A673 (cell line): ENCODE results near the gene LHPP. TPM values are rescaled to one million over a fixed set of nuclear protein-coding genes. Genes with fewer than 3 reads are reported as not detected.

Experiments used
- BruUV-seq: library from RNA; stranded (reverse); fragments of 400-500 nt; replicated peaks from 2 replicates; lab custom pipeline; 2021; lab: Mats Ljungman, UMichigan
- CTCF ChIA-PET: fragments of 300-600 bp; sonication (Branson Sonifier 250); formaldehyde crosslinking; loops from one replicate; lab custom pipeline; 2022; ENCODE audit warnings: antibody characterized with exemption; lab: Charles Lee
- POLR2A ChIA-PET: fragments of 300-600 bp; sonication (Branson Sonifier 250); formaldehyde crosslinking; loops from one replicate; lab custom pipeline; 2022; ENCODE audit warnings: antibody characterized with exemption; ENCODE audit not compliant: low non-redundant PET; lab: Charles Lee
- DNase-seq: peaks from one replicate; pipeline ENCODE4 v3.0.0-alpha.2; 2015; ENCODE audit warnings: low spot score
- H3K27ac ChIP-seq: fragments of 200-600 bp; sonication (generic); 2 replicates; pipeline ENCODE4 v1.5.1; 2016; ENCODE audit warnings: mixed run types, low read depth, mild to moderate bottlenecking, mixed read lengths, antibody characterized with exemption, low read length; ENCODE audit not compliant: poor library complexity, severe bottlenecking
- H3K27me3 ChIP-seq: fragments of 200-600 bp; sonication (generic); replicated peaks from 2 replicates; pipeline ENCODE4 v1.6.1; 2017; ENCODE audit warnings: mixed run types, low read depth, mild to moderate bottlenecking, mixed read lengths, antibody characterized with exemption, low read length; ENCODE audit not compliant: insufficient read depth, poor library complexity
- H3K36me3 ChIP-seq: fragments of 200-600 bp; sonication (generic); 2 replicates; pipeline ENCODE4 v1.6.1; 2016; ENCODE audit warnings: mixed run types, mild to moderate bottlenecking, mixed read lengths, antibody characterized with exemption, low read length; ENCODE audit not compliant: insufficient read depth, poor library complexity, severe bottlenecking
- H3K4me1 ChIP-seq: fragments of 200-600 bp; sonication (generic); 2 replicates; pipeline ENCODE4 v1.6.1; 2017; ENCODE audit warnings: mixed run types, mild to moderate bottlenecking, mixed read lengths, antibody characterized with exemption, low read length; ENCODE audit not compliant: insufficient read depth, poor library complexity, severe bottlenecking
- H3K4me3 ChIP-seq: fragments of 200-600 bp; sonication (generic); 2 replicates; pipeline ENCODE4 v1.5.1; 2016; ENCODE audit warnings: low read depth, mixed run types, mild to moderate bottlenecking, mixed read lengths, low read length; ENCODE audit not compliant: poor library complexity, severe bottlenecking
- H3K9me3 ChIP-seq: fragments of 200-600 bp; sonication (generic); 2 replicates; pipeline ENCODE4 v1.6.1; 2016; ENCODE audit warnings: mixed run types, low read depth, mild to moderate bottlenecking, mixed read lengths, antibody characterized with exemption, low read length; ENCODE audit not compliant: poor library complexity, severe bottlenecking
- EZH2 ChIP-seq: fragments of 200-600 bp; sonication (generic); IDR thresholded peaks from 2 replicates; pipeline ENCODE4 v1.6.1; 2017; ENCODE audit warnings: borderline replicate concordance, low read depth, mild to moderate bottlenecking, mixed read lengths, antibody characterized with exemption, low read length; ENCODE audit not compliant: poor library complexity, severe bottlenecking
- intact Hi-C: fragments of 100-400 bp; cut with micrococcal nuclease; formaldehyde crosslinking; loops from one replicate; pipeline ENCODE4 v1.10.0; 2022; ENCODE audit not compliant: unreplicated experiment
- total RNA-seq: library from RNA; stranded (reverse); gene quantifications from 2 replicates; pipeline ENCODE4 v1.2.3, GENCODE V29; 2021
- TF ChIP-seq, protein P1 (sequence below): fragments of 300-800, 200-600 bp; sonication (generic); conservative IDR thresholded peaks from 2 replicates; pipeline ENCODE4 v1.5.1; 2017; ENCODE audit warnings: low read depth, mild to moderate bottlenecking, antibody characterized with exemption, low read length, moderate library complexity, mixed read lengths

The LHPP gene
- total RNA-seq, 1 experiment from 2014 or later = 2.3 TPM

DNA sequence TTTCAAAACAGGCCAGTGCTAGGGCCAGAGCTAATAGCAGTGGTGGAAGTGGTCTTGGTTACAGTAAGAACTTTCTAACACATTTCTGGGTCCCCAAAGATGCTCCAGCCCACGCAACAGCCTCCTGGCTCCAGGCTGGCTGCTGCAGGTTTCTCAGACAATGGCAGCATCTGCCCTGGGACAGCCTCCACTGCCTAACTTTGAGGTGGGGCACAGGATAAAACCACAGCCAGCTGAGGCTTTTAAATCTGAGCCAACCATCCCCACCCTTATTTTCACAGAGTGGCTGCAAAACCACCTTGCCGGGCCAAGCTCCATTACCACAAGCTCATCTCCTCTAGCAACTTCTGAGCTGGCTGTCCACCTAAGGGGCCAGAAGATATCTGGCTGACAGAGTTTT is 197.8 kb downstream of the LHPP start:
- ChIA-PET CTCF (no interaction called here), POLR2A (no interaction called here)
- BruUV-seq = no TSS peak
- Histone ChIP-seq H3K9me3 (no peaks in the 10 kb centered on the region), H3K36me3 (no peaks in the 10 kb centered on the region), H3K4me1 (no peaks in the 10 kb centered on the region), H3K27ac (no peak overlapping the region), H3K4me3 (no peak overlapping the region), H3K27me3 (no peaks in the 10 kb centered on the region)
- TF ChIP-seq EZH2 = no peak
- TF ChIP-seq, protein P1, sequence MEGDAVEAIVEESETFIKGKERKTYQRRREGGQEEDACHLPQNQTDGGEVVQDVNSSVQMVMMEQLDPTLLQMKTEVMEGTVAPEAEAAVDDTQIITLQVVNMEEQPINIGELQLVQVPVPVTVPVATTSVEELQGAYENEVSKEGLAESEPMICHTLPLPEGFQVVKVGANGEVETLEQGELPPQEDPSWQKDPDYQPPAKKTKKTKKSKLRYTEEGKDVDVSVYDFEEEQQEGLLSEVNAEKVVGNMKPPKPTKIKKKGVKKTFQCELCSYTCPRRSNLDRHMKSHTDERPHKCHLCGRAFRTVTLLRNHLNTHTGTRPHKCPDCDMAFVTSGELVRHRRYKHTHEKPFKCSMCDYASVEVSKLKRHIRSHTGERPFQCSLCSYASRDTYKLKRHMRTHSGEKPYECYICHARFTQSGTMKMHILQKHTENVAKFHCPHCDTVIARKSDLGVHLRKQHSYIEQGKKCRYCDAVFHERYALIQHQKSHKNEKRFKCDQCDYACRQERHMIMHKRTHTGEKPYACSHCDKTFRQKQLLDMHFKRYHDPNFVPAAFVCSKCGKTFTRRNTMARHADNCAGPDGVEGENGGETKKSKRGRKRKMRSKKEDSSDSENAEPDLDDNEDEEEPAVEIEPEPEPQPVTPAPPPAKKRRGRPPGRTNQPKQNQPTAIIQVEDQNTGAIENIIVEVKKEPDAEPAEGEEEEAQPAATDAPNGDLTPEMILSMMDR = no peak
- intact Hi-C loops = no loop called here
- no peak for DNase-seq

DNA sequence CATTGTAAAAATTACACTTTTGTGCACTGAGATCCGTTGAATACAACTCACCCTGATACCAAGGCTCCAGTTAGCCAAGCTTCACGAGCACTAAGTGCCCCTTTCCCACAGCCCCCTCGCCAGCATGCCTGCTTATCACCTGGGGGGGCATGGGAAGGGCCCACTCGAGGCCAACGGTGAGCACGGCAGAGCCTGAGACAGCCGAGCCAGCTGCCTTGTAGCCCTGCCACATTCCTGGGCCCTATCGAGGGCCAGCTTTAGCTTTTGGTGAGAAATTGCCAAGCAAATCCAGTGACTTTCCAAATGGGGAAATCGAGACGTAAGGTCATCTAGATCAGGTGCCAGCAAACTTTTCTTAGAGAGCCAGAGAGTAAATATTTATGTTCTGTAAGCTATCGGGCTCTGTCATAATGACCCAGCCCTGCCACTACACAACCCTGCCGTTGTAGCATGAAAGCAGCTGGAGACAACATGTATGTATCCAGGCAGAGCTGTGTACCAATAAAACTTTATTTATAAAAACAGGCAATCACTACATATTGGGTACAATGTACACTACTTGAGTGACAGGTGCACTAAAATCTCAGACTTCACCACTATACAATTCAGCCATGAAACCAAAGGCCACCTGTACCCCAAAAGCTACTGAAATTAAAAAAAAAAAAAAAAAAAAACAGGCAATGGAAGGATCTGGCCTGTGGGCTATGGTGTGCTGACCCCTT is 198.9 kb downstream of the LHPP start:
- no peaks in the 10 kb centered on the region for H3K36me3 ChIP-seq
- H3K27me3 ChIP-seq = no peaks in the 10 kb centered on the region
- H3K4me3 ChIP-seq = no peak overlapping the region
- H3K27ac ChIP-seq = no peak overlapping the region
- DNase-seq = no peak
- H3K9me3 ChIP-seq = no peaks in the 10 kb centered on the region
- ChIA-PET CTCF (no interaction called here), POLR2A (no interaction called here)
- intact Hi-C loops = no loop called here
- TF ChIP-seq, protein P1 = no peak
- TF ChIP-seq EZH2 = no peak
- no peaks in the 10 kb centered on the region for H3K4me1 ChIP-seq
- BruUV-seq = no TSS peak

DNA sequence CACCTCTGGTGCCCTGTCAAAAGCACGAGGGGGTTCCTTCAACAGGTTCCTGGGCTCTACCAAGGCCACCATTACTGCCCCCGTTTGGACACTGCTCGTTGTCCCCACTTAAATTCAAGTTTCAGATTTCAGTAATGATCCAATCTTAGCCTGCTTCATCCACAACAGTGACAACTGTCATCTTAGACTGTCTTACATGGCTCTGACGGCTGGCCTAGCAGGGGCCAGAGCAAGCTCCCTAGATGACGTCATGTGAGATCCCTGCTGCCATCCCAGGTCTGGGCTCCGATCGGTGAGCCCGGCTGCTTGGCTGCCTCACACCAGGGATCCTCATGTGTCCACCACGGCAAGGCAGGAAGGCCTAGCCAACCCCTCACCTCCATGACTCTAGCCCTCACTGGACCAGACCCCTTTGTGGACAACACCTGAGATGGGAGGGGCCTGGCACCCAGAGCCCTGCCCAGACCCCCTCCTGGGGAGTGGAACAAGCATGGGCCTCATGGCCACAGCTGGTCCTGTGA is 200.1 kb downstream of the LHPP start:
- ChIA-PET CTCF (no interaction called here), POLR2A (no interaction called here)
- no peak for DNase-seq
- H3K4me3 ChIP-seq = no peak overlapping the region
- H3K4me1 ChIP-seq = no peaks in the 10 kb centered on the region
- no peaks in the 10 kb centered on the region for H3K9me3 ChIP-seq
- intact Hi-C loops = no loop called here
- no peaks in the 10 kb centered on the region for H3K27me3 ChIP-seq
- no peaks in the 10 kb centered on the region for H3K36me3 ChIP-seq
- TF ChIP-seq EZH2 = no peak
- TF ChIP-seq, protein P1 = no peak
- H3K27ac ChIP-seq = no peak overlapping the region
- no TSS peak for BruUV-seq
